Trophoblast cell (in vitro differentiated cells and primary cell): ENCODE data around the gene COL19A1.

Source experiments
- DNase-seq, 2 donors: peaks; one replicate each; pipeline ENCODE4 v3.0.0-alpha.2; 2016
- H2AFZ ChIP-seq: 2 replicates; pipeline ENCODE4 v1.6.1; 2013; ENCODE audit warnings: low read length, moderate library complexity, mild to moderate bottlenecking; ENCODE audit not compliant: insufficient read depth, poor library complexity
- H2AK5ac ChIP-seq: 2 replicates; pipeline ENCODE4 v1.6.1; 2013; ENCODE audit warnings: mild to moderate bottlenecking, low read length
- H2BK120ac ChIP-seq: 2 replicates; pipeline ENCODE4 v1.6.1; 2013; ENCODE audit warnings: low read length, mild to moderate bottlenecking, moderate library complexity; ENCODE audit not compliant: insufficient read depth, poor library complexity
- H2BK12ac ChIP-seq: 2 replicates; pipeline ENCODE4 v1.6.1; 2013; ENCODE audit warnings: mild to moderate bottlenecking, low read length, moderate library complexity
- H2BK5ac ChIP-seq: 2 replicates; pipeline ENCODE4 v1.6.1; 2013; ENCODE audit warnings: low read length, low read depth, moderate library complexity, mild to moderate bottlenecking; ENCODE audit not compliant: poor library complexity
- H3K14ac ChIP-seq: 2 replicates; pipeline ENCODE4 v1.6.1; 2013; ENCODE audit warnings: mild to moderate bottlenecking, low read length
- H3K18ac ChIP-seq: 2 replicates; pipeline ENCODE4 v1.6.1; 2013; ENCODE audit warnings: mild to moderate bottlenecking, low read length
- H3K23ac ChIP-seq: 2 replicates; pipeline ENCODE4 v1.6.1; 2013; ENCODE audit warnings: low read length
- H3K27ac ChIP-seq: 2 replicates; pipeline ENCODE4 v1.5.1; 2013; ENCODE audit warnings: low read depth, mild to moderate bottlenecking, inconsistent platforms, low read length, moderate library complexity
- H3K27me3 ChIP-seq: 2 replicates; pipeline ENCODE4 v1.6.1; 2013; ENCODE audit warnings: inconsistent platforms, mild to moderate bottlenecking, low read length, moderate library complexity; ENCODE audit not compliant: insufficient read depth
- H3K36me3 ChIP-seq, 2 experiments: 1 replicate in 1 of 2; 2 replicates in 1 of 2; pipeline ENCODE4 v1.6.1; 2013; ENCODE audit warnings: low read length in 2 of 2, mild to moderate bottlenecking in 2 of 2, moderate library complexity in 1 of 2; ENCODE audit not compliant: insufficient read depth in 2 of 2, control insufficient read depth in 1 of 2
- H3K4ac ChIP-seq: 2 replicates; pipeline ENCODE4 v1.6.1; 2013; ENCODE audit warnings: low read depth, mild to moderate bottlenecking, low read length, moderate library complexity
- H3K4me1 ChIP-seq, 2 experiments: 1 replicate in 1 of 2; 2 replicates in 1 of 2; pipeline ENCODE4 v1.6.1; 2013; ENCODE audit warnings: low read length in 2 of 2, mild to moderate bottlenecking in 2 of 2, moderate library complexity in 1 of 2; ENCODE audit not compliant: insufficient read depth in 2 of 2, control insufficient read depth in 1 of 2
- H3K4me2 ChIP-seq: 2 replicates; pipeline ENCODE4 v1.6.1; 2013; ENCODE audit warnings: inconsistent platforms, mild to moderate bottlenecking, low read length, moderate library complexity
- H3K4me3 ChIP-seq: 2 replicates; pipeline ENCODE4 v1.5.1; 2013; ENCODE audit warnings: mild to moderate bottlenecking, low read depth, low read length, inconsistent platforms
- H3K79me1 ChIP-seq: one replicate; pipeline ENCODE4 v1.6.1; 2013; ENCODE audit warnings: low read length
- H3K79me2 ChIP-seq: 2 replicates; pipeline ENCODE4 v1.6.1; 2013; ENCODE audit warnings: low read length, mild to moderate bottlenecking; ENCODE audit not compliant: control insufficient read depth, insufficient read depth, poor library complexity
- H3K9ac ChIP-seq: 2 replicates; pipeline ENCODE4 v1.6.1; 2013; ENCODE audit warnings: mild to moderate bottlenecking, low read length
- H3K9me3 ChIP-seq: 2 replicates; pipeline ENCODE4 v1.6.1; 2013; ENCODE audit warnings: low read depth, mild to moderate bottlenecking, control low read depth, inconsistent platforms, low read length; ENCODE audit not compliant: insufficient read depth
- H4K12ac ChIP-seq: 2 replicates; pipeline ENCODE4 v1.6.1; 2013; ENCODE audit warnings: low read depth, mild to moderate bottlenecking, low read length, moderate library complexity
- H4K8ac ChIP-seq: 2 replicates; pipeline ENCODE4 v1.6.1; 2013; ENCODE audit warnings: low read depth, mild to moderate bottlenecking, low read length, moderate library complexity
- H4K91ac ChIP-seq: one replicate; pipeline ENCODE4 v1.6.1; 2013; ENCODE audit warnings: low read depth, mild to moderate bottlenecking, low read length, moderate library complexity
- WGBS: extraction: QIAGEN DNeasy Blood & Tissue Kit; methylation state at CpG from one replicate; pipeline ENCODE4 v1.1.7; 2013; ENCODE audit warnings: missing lambda C conversion rate; ENCODE audit not compliant: insufficient read length, insufficient coverage; ENCODE audit errors: extremely low coverage; 5-methylcytosine and 5-hydroxymethylcytosine counted together

The COL19A1 gene

DNA sequence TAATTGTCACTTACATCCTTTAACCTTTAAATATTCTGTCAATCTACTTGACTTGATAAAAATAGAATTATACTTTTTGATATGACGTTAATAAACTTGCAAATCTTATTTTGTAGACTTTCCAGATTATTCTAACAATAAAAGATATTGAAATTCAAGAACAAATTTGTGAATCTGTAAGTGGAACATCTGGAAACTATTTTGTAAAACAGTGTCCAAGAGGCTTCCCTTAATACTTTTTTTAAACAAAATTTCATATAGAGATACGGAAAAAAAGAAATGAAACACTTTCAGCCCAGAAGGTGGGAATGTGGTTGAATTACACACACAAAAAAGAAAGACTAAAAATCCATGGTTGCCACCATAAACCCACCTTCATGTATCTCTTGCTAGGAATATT lies 174.4 kb downstream of the COL19A1 start:
- Histone ChIP-seq H3K4me1 (no peaks in the 10 kb centered on the region), H4K91ac (no peak overlapping the region), H3K79me2 (no peaks in the 10 kb centered on the region), H2BK120ac (no peak overlapping the region), H2BK12ac (no peak overlapping the region), H3K9ac (no peak overlapping the region), H2AFZ (no peak overlapping the region), H3K4me3 (no peak overlapping the region), H3K18ac (no peak overlapping the region), H3K27me3 (no peaks in the 10 kb centered on the region), H3K79me1 (no peaks in the 10 kb centered on the region), H3K4ac (no peak overlapping the region), H3K4me2 (no peak overlapping the region), H2BK5ac (no peak overlapping the region), H3K27ac (no peak overlapping the region), H4K12ac (no peak overlapping the region), H3K9me3 (no peaks in the 10 kb centered on the region), H4K8ac (no peak overlapping the region), H3K14ac (no peak overlapping the region), H3K23ac (no peak overlapping the region), H3K36me3 (no peaks in the 10 kb centered on the region), H2AK5ac (no peak overlapping the region)
- DNase-seq = no peak
- no CpG with 5 or more reads among the region's 2 CpGs for WGBS

DNA sequence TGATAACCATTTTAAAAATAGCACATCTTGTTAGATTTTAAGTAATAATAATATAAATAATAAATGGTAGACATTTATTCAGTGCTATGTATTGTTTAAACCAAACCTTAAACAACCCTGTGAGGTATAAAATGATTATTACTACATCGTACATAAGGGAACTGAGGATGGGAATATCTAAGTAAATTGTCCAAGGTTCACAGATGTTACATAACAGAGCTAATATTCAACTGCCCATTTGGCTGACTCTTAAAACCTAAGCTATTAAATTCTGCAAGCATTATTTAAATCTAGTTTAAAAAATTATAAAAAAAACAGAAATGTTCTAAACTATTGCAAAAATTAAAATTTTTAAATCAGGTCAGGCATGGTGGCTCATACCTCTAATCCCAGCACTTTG lies 175.1 kb downstream of the COL19A1 start:
- H3K79me2 ChIP-seq = no peaks in the 10 kb centered on the region
- no peak overlapping the region for H2AFZ ChIP-seq
- no peak overlapping the region for H3K4ac ChIP-seq
- no peaks in the 10 kb centered on the region for H3K79me1 ChIP-seq
- H4K8ac ChIP-seq = no peak overlapping the region
- no peak overlapping the region for H3K4me2 ChIP-seq
- no peaks in the 10 kb centered on the region for H3K4me1 ChIP-seq
- no peaks in the 10 kb centered on the region for H3K36me3 ChIP-seq
- H2BK5ac ChIP-seq = no peak overlapping the region
- no peak for DNase-seq
- no CpG with 5 or more reads among the region's 1 CpG for WGBS
- H3K27me3 ChIP-seq = no peaks in the 10 kb centered on the region
- H2BK120ac ChIP-seq = no peak overlapping the region
- no peak overlapping the region for H3K9ac ChIP-seq
- no peak overlapping the region for H4K91ac ChIP-seq
- no peak overlapping the region for H3K23ac ChIP-seq
- no peak overlapping the region for H3K18ac ChIP-seq
- no peak overlapping the region for H2AK5ac ChIP-seq
- no peaks in the 10 kb centered on the region for H3K9me3 ChIP-seq
- no peak overlapping the region for H3K14ac ChIP-seq
- no peak overlapping the region for H3K4me3 ChIP-seq
- no peak overlapping the region for H4K12ac ChIP-seq
- no peak overlapping the region for H2BK12ac ChIP-seq
- H3K27ac ChIP-seq = no peak overlapping the region

DNA sequence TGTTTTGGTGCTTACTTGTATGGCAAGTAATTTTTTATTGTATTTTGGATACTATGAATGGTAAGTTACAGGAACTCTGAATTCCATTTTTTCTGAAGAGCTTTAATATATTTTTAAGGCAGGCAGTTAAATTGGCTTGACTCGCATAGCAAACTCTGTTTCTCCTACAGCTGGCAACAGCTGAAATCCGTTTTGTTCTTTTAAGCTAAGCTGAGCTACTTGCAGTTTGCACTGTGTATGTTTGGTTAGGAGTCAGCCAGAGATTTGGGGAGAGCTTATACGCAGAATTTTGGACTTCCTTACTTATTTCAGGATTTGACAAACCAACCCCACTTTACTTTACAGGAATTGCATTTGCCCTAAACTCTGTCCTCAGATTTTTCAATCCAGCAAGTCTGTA lies 179.1 kb downstream of the COL19A1 start:
- Histone ChIP-seq H2BK5ac (no peak overlapping the region), H3K23ac (no peak overlapping the region), H2AK5ac (no peak overlapping the region), H3K4me3 (no peak overlapping the region), H2BK12ac (no peak overlapping the region), H3K9me3 (no peaks in the 10 kb centered on the region), H3K27ac (no peak overlapping the region), H3K79me1 (no peaks in the 10 kb centered on the region), H3K4ac (no peak overlapping the region), H3K4me2 (no peak overlapping the region), H3K9ac (no peak overlapping the region), H3K18ac (no peak overlapping the region), H3K14ac (no peak overlapping the region), H4K91ac (no peak overlapping the region), H3K36me3 (no peaks in the 10 kb centered on the region), H2BK120ac (no peak overlapping the region), H3K79me2 (no peaks in the 10 kb centered on the region), H2AFZ (no peak overlapping the region), H4K8ac (no peak overlapping the region), H3K4me1 (no peaks in the 10 kb centered on the region), H4K12ac (no peak overlapping the region), H3K27me3 (no peaks in the 10 kb centered on the region)
- no peak for DNase-seq
- WGBS = no CpG with 5 or more reads among the region's 3 CpGs

DNA sequence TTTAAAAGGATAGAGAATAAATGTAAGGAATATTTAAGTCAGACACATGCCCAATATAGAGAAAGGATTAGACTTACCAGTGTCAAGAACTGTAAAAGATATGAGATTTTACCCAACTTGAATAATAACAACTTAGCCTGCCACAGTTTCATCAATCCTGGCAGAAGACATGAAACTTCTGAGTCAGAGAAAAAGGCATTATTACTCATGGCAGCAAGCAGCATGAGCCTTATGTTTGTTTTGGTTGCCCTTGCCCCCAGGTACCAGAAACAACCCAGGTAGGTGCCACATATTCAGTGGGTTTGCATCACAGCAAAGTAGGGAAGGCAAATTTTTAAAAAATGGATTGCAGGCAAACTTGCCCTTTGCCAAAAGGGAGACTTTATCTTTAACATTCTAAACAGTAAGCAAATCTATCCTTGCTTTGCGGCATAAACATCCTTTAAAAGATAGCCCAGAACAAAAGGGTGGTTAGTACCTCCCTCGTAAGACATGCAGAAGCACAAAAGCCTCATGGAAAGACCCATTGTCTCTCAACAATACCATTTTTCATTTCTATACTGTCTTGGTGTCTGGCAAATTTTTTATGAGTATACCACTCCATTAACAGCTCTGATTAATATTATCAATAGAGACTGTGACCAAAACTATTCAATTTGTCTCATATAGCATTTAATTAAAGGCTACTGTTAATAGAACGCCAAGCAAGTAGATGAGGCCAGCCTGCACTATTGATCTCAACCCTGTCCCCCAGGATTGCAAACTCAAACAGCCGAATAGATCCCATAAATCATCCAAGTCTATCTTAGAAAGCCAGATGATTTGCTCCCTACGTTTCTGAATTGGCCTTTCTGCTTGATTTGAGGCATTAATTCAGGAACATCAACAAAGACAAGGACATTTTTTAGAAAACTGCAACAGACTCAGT lies 185.1 kb downstream of the COL19A1 start:
- no peak overlapping the region for H3K14ac ChIP-seq
- H3K4ac ChIP-seq = no peak overlapping the region
- H3K79me2 ChIP-seq = no peaks in the 10 kb centered on the region
- no peak overlapping the region for H2BK5ac ChIP-seq
- H3K4me3 ChIP-seq = no peak overlapping the region
- H3K36me3 ChIP-seq = peaks cover 0 to 2% of the 10 kb centered on the region in 2 experiments
- H4K8ac ChIP-seq = no peak overlapping the region
- H3K27me3 ChIP-seq = no peaks in the 10 kb centered on the region
- H2AK5ac ChIP-seq = no peak overlapping the region
- H4K12ac ChIP-seq = no peak overlapping the region
- H3K27ac ChIP-seq = no peak overlapping the region
- WGBS = no CpG with 5 or more reads among the region's 5 CpGs
- no peaks in the 10 kb centered on the region for H3K4me1 ChIP-seq
- H3K4me2 ChIP-seq = no peak overlapping the region
- H3K18ac ChIP-seq = no peak overlapping the region
- H2BK120ac ChIP-seq = no peak overlapping the region
- no peak overlapping the region for H3K23ac ChIP-seq
- no peaks in the 10 kb centered on the region for H3K79me1 ChIP-seq
- no peak for DNase-seq
- H2AFZ ChIP-seq = no peak overlapping the region
- no peaks in the 10 kb centered on the region for H3K9me3 ChIP-seq
- H3K9ac ChIP-seq = no peak overlapping the region
- H2BK12ac ChIP-seq = no peak overlapping the region
- no peak overlapping the region for H4K91ac ChIP-seq
